K562 (cell line): ENCODE data around the gene PROK1. TPM values are rescaled to one million over a fixed set of nuclear protein-coding genes. Genes with fewer than 3 reads are reported as not detected.

ENCODE experiments used
- BRD9 ChIP-seq: fragments of 450-650 bp; IDR thresholded peaks from 2 replicates; pipeline ENCODE4 v1.6.1; 2018; ENCODE audit warnings: low read depth; ENCODE audit not compliant: partially characterized antibody
- DACH1 ChIP-seq: fragments of 450-650 bp; IDR thresholded peaks from 2 replicates; pipeline ENCODE4 v1.6.1; 2018; ENCODE audit not compliant: partially characterized antibody
- ESRRB ChIP-seq: fragments of 250-450 bp; sonication (Bioruptor Pico); IDR thresholded peaks from 2 replicates; pipeline ENCODE4 v1.5.0; 2020; ENCODE audit warnings: mild to moderate bottlenecking, moderate library complexity, borderline replicate concordance
- ETV5 ChIP-seq: sonication (generic); formaldehyde crosslinking; IDR thresholded peaks from 2 replicates; pipeline ENCODE4 v1.4.0; 2020; ENCODE audit warnings: low read depth, mild to moderate bottlenecking, missing genetic modification reagents
- HDGF ChIP-seq: fragments of 450-650 bp; IDR thresholded peaks from 2 replicates; pipeline ENCODE4 v1.6.1; 2016
- HNRNPUL1 ChIP-seq: fragments of 200-400 bp; formaldehyde crosslinking; IDR thresholded peaks from 2 replicates; pipeline ENCODE4 v1.6.1; 2017; ENCODE audit warnings: low read length
- KDM5B ChIP-seq: fragments of 200-600 bp; sonication (generic); IDR thresholded peaks from 2 replicates; pipeline ENCODE4 v1.6.1; 2012; ENCODE audit warnings: low read depth, mild to moderate bottlenecking, moderate library complexity, low read length, control low read depth, inconsistent platforms; ENCODE audit not compliant: insufficient replicate concordance
- POLR2AphosphoS5 ChIP-seq: IDR thresholded peaks from 2 replicates; pipeline ENCODE4 v1.6.1; 2011; ENCODE audit warnings: mild to moderate bottlenecking, low read depth, low read length, moderate library complexity; ENCODE audit not compliant: control insufficient read depth, insufficient read depth
- RBM34 ChIP-seq: fragments of 200-400 bp; formaldehyde crosslinking; IDR thresholded peaks from 2 replicates; pipeline ENCODE4 v1.6.1; 2018; ENCODE audit warnings: low read length, borderline replicate concordance; ENCODE audit not compliant: insufficient read depth
- SIX5 ChIP-seq, 2 experiments: IDR thresholded peaks; 2 replicates each; pipeline ENCODE4 v1.6.1; 2011; ENCODE audit warnings: low read length in 2 of 2, borderline replicate concordance in 1 of 2, low read depth in 1 of 2, mild to moderate bottlenecking in 1 of 2, moderate library complexity in 1 of 2; ENCODE audit not compliant: insufficient read depth in 1 of 2
- SNRNP70 ChIP-seq: fragments of 200-400 bp; formaldehyde crosslinking; optimal IDR thresholded peaks from 2 replicates; pipeline ENCODE3; 2017; ENCODE audit warnings: low read depth, low read length
- TAF9B ChIP-seq: fragments of 450-650 bp; IDR thresholded peaks from 2 replicates; pipeline ENCODE4 v1.6.1; 2018; ENCODE audit warnings: mild to moderate bottlenecking; ENCODE audit not compliant: partially characterized antibody
- TCF3 ChIP-seq: sonication (generic); formaldehyde crosslinking; IDR thresholded peaks from 2 replicates; pipeline ENCODE4 v1.4.0; 2020; ENCODE audit warnings: mild to moderate bottlenecking, missing genetic modification reagents
- TCF7 ChIP-seq: sonication (generic); IDR thresholded peaks from 2 replicates; pipeline ENCODE4 v1.6.1; 2016; ENCODE audit warnings: antibody characterized with exemption, borderline replicate concordance
- ZNF174 ChIP-seq: fragments of 250-450 bp; sonication (Bioruptor Pico); IDR thresholded peaks from 2 replicates; pipeline ENCODE4 v1.4.0; 2020; ENCODE audit warnings: mild to moderate bottlenecking
- ZNF212 ChIP-seq: fragments of 450-650 bp; formaldehyde crosslinking; IDR thresholded peaks from 2 replicates; pipeline ENCODE4 v1.4.0; 2020; ENCODE audit warnings: mild to moderate bottlenecking
- ZNF280A ChIP-seq: fragments of 450-650 bp; IDR thresholded peaks from 2 replicates; pipeline ENCODE4 v1.6.1; 2018; ENCODE audit warnings: mild to moderate bottlenecking, low read depth; ENCODE audit not compliant: partially characterized antibody
- polyA plus RNA-seq, 8 experiments: library from polyadenylated mRNA; depleted of rRNA in 4 of 8; stranded (reverse) in 5 of 8; unstranded in 3 of 8; fragments of >200 nt; fragmentation: Nextera tagmentation in 2 of 8; fragmentation: Illumina TruSeq in 1 of 8; extraction: Ambion mirVana in 2 of 8; extraction: Trizol in 1 of 8; gene quantifications; 2 replicates each; pipeline versions ENCODE4 v1.2.1 to v1.2.3, GENCODE V29; 2011 to 2014; ENCODE audit warnings: inconsistent platforms in 1 of 8, missing spikeins in 1 of 8
- total RNA-seq, 7 experiments: library from RNA; depleted of rRNA in 6 of 7; stranded (reverse); fragments of >200 nt in 6 of 7; fragmentation: Illumina TruSeq in 2 of 7; extraction: Trizol in 2 of 7; gene quantifications; 2 replicates each; pipeline versions ENCODE4 v1.2.1 to v1.2.3, GENCODE V29; 2011 to 2021; ENCODE audit warnings: low replicate concordance in 1 of 7
- TF ChIP-seq, protein P1 (sequence below): fragments of 450-650 bp; IDR thresholded peaks from 2 replicates; pipeline ENCODE4 v1.6.1; 2017; ENCODE audit warnings: mild to moderate bottlenecking, moderate library complexity
- TF ChIP-seq, protein P2 (sequence below), 2 experiments: fragments of 450-650 bp; IDR thresholded peaks; 2 replicates each; pipeline ENCODE4 v1.6.1; 2016
- TF ChIP-seq, protein P3 (sequence below), 2 experiments: fragments of 200-800 bp in 1 of 2; sonication (Bioruptor generic) in 1 of 2; sonication (generic) in 1 of 2; formaldehyde crosslinking in 1 of 2; IDR thresholded peaks in 1 of 2; conservative IDR thresholded peaks in 1 of 2; 2 replicates each; pipeline versions ENCODE4 v1.5.0 to v1.6.1; 2016 to 2020; ENCODE audit warnings: missing compliant biosample characterization in 1 of 2, missing genetic modification characterization in 1 of 2, missing genetic modification reagents in 1 of 2

The PROK1 gene
- total and polyA plus RNA-seq, 9 of the 15 experiments (the other 6 are each of a cell fraction or from before 2014, with no cell fraction given): 0.15 TPM; not detected in 8

- TF ChIP-seq, protein P1, sequence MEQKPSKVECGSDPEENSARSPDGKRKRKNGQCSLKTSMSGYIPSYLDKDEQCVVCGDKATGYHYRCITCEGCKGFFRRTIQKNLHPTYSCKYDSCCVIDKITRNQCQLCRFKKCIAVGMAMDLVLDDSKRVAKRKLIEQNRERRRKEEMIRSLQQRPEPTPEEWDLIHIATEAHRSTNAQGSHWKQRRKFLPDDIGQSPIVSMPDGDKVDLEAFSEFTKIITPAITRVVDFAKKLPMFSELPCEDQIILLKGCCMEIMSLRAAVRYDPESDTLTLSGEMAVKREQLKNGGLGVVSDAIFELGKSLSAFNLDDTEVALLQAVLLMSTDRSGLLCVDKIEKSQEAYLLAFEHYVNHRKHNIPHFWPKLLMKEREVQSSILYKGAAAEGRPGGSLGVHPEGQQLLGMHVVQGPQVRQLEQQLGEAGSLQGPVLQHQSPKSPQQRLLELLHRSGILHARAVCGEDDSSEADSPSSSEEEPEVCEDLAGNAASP: no peak
- no peak for TF ChIP-seq HDGF
- no peak for TF ChIP-seq SNRNP70
- no peak for TF ChIP-seq RBM34
- no peak for TF ChIP-seq HNRNPUL1
- peak; percentile 47 to 49; a peak in 3 of 4 replicates for TF ChIP-seq SIX5 (IDR thresholded peaks at IDR 0.05; ENCODE audit: borderline replicate concordance in 1 of 2, insufficient read depth in 1 of 2, low read depth in 1 of 2, low read length in 2 of 2)
- TF ChIP-seq, protein P2, sequence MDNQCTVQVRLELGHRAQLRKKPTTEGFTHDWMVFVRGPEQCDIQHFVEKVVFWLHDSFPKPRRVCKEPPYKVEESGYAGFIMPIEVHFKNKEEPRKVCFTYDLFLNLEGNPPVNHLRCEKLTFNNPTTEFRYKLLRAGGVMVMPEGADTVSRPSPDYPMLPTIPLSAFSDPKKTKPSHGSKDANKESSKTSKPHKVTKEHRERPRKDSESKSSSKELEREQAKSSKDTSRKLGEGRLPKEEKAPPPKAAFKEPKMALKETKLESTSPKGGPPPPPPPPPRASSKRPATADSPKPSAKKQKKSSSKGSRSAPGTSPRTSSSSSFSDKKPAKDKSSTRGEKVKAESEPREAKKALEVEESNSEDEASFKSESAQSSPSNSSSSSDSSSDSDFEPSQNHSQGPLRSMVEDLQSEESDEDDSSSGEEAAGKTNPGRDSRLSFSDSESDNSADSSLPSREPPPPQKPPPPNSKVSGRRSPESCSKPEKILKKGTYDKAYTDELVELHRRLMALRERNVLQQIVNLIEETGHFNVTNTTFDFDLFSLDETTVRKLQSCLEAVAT (IDR thresholded peaks at IDR 0.05): peak; percentile 64 to 74; a peak in 2 of 4 replicates
- no peak; the same call in 1 of the 2 replicates for TF ChIP-seq TCF3 (CRISPR knock-in tag)
- peak; percentile 98 for TF ChIP-seq KDM5B
- TF ChIP-seq ESRRB (CRISPR knock-in tag): no peak
- TF ChIP-seq POLR2AphosphoS5: peak; percentile 94
- no peak for TF ChIP-seq ZNF212
- peak; percentile 94 for TF ChIP-seq ETV5 (CRISPR knock-in tag)
- no peak for TF ChIP-seq ZNF280A
- TF ChIP-seq, protein P3, sequence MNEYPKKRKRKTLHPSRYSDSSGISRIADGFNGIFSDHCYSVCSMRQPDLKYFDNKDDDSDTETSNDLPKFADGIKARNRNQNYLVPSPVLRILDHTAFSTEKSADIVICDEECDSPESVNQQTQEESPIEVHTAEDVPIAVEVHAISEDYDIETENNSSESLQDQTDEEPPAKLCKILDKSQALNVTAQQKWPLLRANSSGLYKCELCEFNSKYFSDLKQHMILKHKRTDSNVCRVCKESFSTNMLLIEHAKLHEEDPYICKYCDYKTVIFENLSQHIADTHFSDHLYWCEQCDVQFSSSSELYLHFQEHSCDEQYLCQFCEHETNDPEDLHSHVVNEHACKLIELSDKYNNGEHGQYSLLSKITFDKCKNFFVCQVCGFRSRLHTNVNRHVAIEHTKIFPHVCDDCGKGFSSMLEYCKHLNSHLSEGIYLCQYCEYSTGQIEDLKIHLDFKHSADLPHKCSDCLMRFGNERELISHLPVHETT (CRISPR knock-in tag; conservative IDR thresholded peaks at IDR 0.05 in 1 of 2, IDR thresholded peaks at IDR 0.05 in 1 of 2): peak in 1 of 2 experiments; percentile 93; a peak in 2 of 4 replicates
- TF ChIP-seq TCF7: peak; percentile 50
- peak; percentile 7 for TF ChIP-seq DACH1
- peak; percentile 95 for TF ChIP-seq TAF9B
- TF ChIP-seq BRD9: peak; percentile 67
- no peak for TF ChIP-seq ZNF174 (CRISPR knock-in tag)
These were observed 43.4 kb upstream of the PROK1 start, which contains the start of gene LAMTOR5 (continued) for GRCh38 chr1:110407260-110408210.
